Esophagus squamous epithelium (tissue), 5 donors: Measurements from ENCODE around the gene ZNF185. TPM values are rescaled to one million over a fixed set of nuclear protein-coding genes. Genes with fewer than 3 reads are reported as not detected.

Source experiments
- DNase-seq: peaks from one replicate; lab custom pipeline; 2025; lab: John Stamatoyannopoulos, UW
- H3K27ac ChIP-seq, 4 donors: fragments of 200-600 bp; sonication (generic); one replicate each; pipeline ENCODE4 v1.5.1; 2016 to 2019; ENCODE audit warnings: mild to moderate bottlenecking in 1 of 4
- H3K27me3 ChIP-seq, 4 donors: fragments of 200-600 bp; sonication (generic); 1 replicate in 3 of 4; 2 replicates in 1 of 4; pipeline versions ENCODE4 v1.5.1 to v1.6.0; 2017 to 2021; ENCODE audit warnings: antibody characterized with exemption in 1 of 4
- H3K36me3 ChIP-seq, 3 donors: fragments of 200-600 bp; sonication (generic); one replicate each; pipeline ENCODE4 v1.5.1; 2016 to 2019
- H3K4me1 ChIP-seq, 3 donors: fragments of 200-600 bp; sonication (generic); one replicate each; pipeline ENCODE4 v1.5.1; 2017 to 2019
- H3K4me3 ChIP-seq, 4 donors: fragments of 200-600 bp; sonication (generic); 1 replicate in 3 of 4; 2 replicates in 1 of 4; pipeline ENCODE4 v1.5.1; 2016 to 2019; ENCODE audit warnings: mild to moderate bottlenecking in 2 of 4, moderate library complexity in 1 of 4
- H3K9me3 ChIP-seq, 3 donors: fragments of 200-600 bp; sonication (generic); one replicate each; pipeline ENCODE4 v1.5.1; 2016 to 2019
- POLR2A ChIP-seq, 4 donors: fragments of 450-650 bp; IDR thresholded peaks; one replicate each; pipeline ENCODE4 v1.6.1; 2017; ENCODE audit warnings: antibody characterized with exemption in 4 of 4, mild to moderate bottlenecking in 4 of 4, moderate library complexity in 3 of 4
- WGBS, 2 donors: methylation state at CpG; one replicate each; pipeline ENCODE4 v1.1.5; 2018; 5-methylcytosine and 5-hydroxymethylcytosine counted together
- intact Hi-C: fragments of 100-400 bp; cut with DNase I; formaldehyde crosslinking; loops from one replicate; pipeline ENCODE4 v1.15.0; 2022
- total RNA-seq, 4 donors: library from RNA; depleted of rRNA; stranded (reverse); fragments of >200 nt; gene quantifications; one replicate each; pipeline ENCODE4 v1.1.0, GENCODE V29; 2016
- TF ChIP-seq, protein P1 (sequence below), 6 experiments: fragments of 450-650 bp in 4 of 6; fragments of 200-600 bp in 2 of 6; sonication (generic) in 2 of 6; IDR thresholded peaks; one replicate each; pipeline ENCODE4 v1.5.1; 2016 to 2019; ENCODE audit warnings: antibody characterized with exemption in 6 of 6, mild to moderate bottlenecking in 4 of 6, moderate library complexity in 4 of 6
- donor health status: DM: yes; HTN: yes; CAD: no.

Gene ZNF185
- total RNA-seq, 4 donors from 2014 or later = 205 to 470 (median 259) TPM

DNA sequence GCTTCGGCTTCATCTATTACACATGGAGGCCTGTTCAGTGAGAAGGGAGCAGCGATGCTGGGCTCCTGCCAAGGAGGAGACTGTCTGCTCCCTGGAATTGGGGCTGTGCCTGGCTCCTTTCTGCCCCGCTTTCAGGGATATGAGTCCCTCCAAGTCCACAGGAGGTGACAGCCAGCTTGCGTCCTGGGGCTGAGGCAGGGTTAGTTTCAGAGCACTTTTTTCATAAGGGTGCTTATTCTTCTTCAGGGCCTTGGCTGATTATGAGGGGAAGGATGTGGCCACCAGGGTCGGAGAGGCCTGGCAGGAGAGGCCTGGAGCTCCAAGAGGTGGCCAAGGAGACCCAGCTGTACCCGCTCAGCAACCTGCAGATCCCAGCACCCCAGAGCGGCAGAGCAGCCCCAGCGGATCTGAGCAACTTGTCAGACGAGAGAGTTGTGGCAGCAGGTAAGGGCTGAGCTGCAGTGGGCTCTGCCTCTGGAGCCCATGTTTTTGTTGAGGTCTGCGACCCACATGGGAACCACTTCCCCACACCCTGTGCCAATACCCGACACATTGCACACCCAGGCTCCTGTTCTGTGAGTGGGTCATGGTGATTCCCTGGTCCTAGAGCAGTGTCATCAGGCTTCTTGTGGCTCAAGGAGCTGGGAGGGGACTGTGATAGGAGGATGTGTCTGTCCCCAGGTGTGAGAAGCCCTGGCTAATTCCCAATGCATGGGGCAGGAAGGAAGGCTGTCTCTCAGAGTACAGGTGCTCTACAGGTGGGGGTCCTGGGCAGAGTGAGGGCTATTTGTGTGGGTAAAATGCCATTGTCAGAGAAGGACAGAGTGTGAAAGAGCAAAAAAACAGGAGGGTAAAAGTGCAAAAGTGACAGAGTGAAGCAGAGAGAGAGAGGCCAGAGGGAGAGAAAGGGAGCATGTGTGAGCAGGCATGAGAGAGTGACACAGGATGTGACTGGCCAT, 47.4 kb downstream of the ZNF185 start:
- no peak for TF ChIP-seq POLR2A (IDR thresholded peaks at IDR 0.05)
- TF ChIP-seq, protein P1, sequence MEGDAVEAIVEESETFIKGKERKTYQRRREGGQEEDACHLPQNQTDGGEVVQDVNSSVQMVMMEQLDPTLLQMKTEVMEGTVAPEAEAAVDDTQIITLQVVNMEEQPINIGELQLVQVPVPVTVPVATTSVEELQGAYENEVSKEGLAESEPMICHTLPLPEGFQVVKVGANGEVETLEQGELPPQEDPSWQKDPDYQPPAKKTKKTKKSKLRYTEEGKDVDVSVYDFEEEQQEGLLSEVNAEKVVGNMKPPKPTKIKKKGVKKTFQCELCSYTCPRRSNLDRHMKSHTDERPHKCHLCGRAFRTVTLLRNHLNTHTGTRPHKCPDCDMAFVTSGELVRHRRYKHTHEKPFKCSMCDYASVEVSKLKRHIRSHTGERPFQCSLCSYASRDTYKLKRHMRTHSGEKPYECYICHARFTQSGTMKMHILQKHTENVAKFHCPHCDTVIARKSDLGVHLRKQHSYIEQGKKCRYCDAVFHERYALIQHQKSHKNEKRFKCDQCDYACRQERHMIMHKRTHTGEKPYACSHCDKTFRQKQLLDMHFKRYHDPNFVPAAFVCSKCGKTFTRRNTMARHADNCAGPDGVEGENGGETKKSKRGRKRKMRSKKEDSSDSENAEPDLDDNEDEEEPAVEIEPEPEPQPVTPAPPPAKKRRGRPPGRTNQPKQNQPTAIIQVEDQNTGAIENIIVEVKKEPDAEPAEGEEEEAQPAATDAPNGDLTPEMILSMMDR (IDR thresholded peaks at IDR 0.05) = no peak
- H3K36me3 ChIP-seq = peaks cover 0 to 79% (median 0%) of the 10 kb centered on the region in 3 donors
- WGBS, 2 donors = 80 to 97% methylated on average over 2 to 4 of the region's 11 CpGs
- no peak for DNase-seq
- H3K27me3 ChIP-seq = no peaks in the 10 kb centered on the region
- intact Hi-C loops = no loop called here
- H3K4me3 ChIP-seq = no peak overlapping the region
- peaks cover 0 to 19% (median 0%) of the 10 kb centered on the region in 3 donors for H3K4me1 ChIP-seq
- no peaks in the 10 kb centered on the region for H3K9me3 ChIP-seq
- H3K27ac ChIP-seq = no peak overlapping the region

DNA sequence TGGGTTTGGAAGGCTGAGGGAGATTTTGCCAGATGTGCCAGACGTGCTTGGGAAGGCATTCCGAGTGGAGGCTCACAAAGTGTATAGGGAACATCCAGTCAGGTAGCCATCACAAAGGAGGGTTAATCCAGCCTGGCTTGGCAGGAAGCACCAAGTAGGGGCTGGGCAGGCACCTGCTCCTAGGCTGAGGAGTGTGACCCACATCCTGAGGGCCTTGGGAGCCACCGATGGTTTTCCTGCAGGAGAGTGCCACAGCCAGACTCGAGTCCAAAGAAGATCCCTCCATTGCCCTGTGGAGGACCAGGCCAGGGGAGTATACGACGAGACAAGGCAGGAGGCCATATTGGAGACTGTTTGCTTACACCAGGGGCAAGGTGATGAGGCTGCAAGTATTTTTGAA, 48.8 kb downstream of the ZNF185 start:
- peaks cover 0 to 81% (median 0%) of the 10 kb centered on the region in 3 donors for H3K36me3 ChIP-seq

More for the DNA sequence above, 48.8 kb downstream of the ZNF185 start:
- Histone ChIP-seq H3K4me3 (no peak overlapping the region), H3K27me3 (no peaks in the 10 kb centered on the region), H3K4me1 (peaks cover 0 to 13% (median 0%) of the 10 kb centered on the region in 3 donors), H3K9me3 (no peaks in the 10 kb centered on the region), H3K27ac (no peak overlapping the region)
- intact Hi-C loops = no loop called here
- TF ChIP-seq, protein P1 (IDR thresholded peaks at IDR 0.05) = no peak
- TF ChIP-seq POLR2A (IDR thresholded peaks at IDR 0.05) = no peak
- DNase-seq = no peak
- 90 to 92% methylated on average over 2 to 6 of the region's 6 CpGs for WGBS, 2 donors

Other genes with a start within 250 kb of the ZNF185 start
- gene MAGEA3, start 199.3 kb upstream of the ZNF185 start, total RNA-seq = not detected
- not detected for gene CSAG2, start 188.8 kb upstream of the ZNF185 start, total RNA-seq
- gene MAGEA2B, start 183.4 kb upstream of the ZNF185 start, total RNA-seq = not detected
- gene CSAG1, start 164.3 kb upstream of the ZNF185 start, total RNA-seq = not detected
- gene MAGEA12, start 164.3 kb upstream of the ZNF185 start, total RNA-seq = not detected
- not detected for gene MAGEA2, start 144.2 kb upstream of the ZNF185 start, total RNA-seq
- gene CSAG3, start 138.8 kb upstream of the ZNF185 start, total RNA-seq = not detected
- not detected for gene MAGEA6, start 128.4 kb upstream of the ZNF185 start, total RNA-seq
- 10 to 100 TPM; 17.2 to 38.5 (median 24.2) TPM for gene CETN2, start 67.3 kb upstream of the ZNF185 start, total RNA-seq
- 10 to 100 TPM; 41.0 to 63.7 (median 57.4) TPM for gene NSDHL, start 67.0 kb upstream of the ZNF185 start, total RNA-seq
- not detected for gene PNMA5, start 96.0 kb downstream of the ZNF185 start, total RNA-seq
- under 1 TPM in 3 of 4 donors, not detected in 1; 0.29 to 0.57 (median 0.48) TPM for gene PNMA3, start 158.4 kb downstream of the ZNF185 start, total RNA-seq
- 1 to 10 TPM in 1 of 4 donors, under 1 TPM in 1, not detected in 2; 0.19 to 1.3 TPM for gene PNMA6A, start 174.4 kb downstream of the ZNF185 start, total RNA-seq